Endothelial cell of umbilical vein (primary cell): ENCODE data around the gene OXER1. TPM values are rescaled to one million over a fixed set of nuclear protein-coding genes. Genes with fewer than 3 reads are reported as not detected.

ENCODE experiments used
- BruUV-seq: library from RNA; stranded (reverse); fragments of 400-500 nt; replicated peaks from 2 replicates; lab custom pipeline; 2021; lab: Mats Ljungman, UMichigan
- CTCF ChIA-PET: fragments of 300-600, 350-600 bp; sonication (Branson Sonifier 250); formaldehyde crosslinking; loops from one replicate; lab custom pipeline; 2021; ENCODE audit warnings: antibody characterized with exemption, inconsistent platforms; lab: Charles Lee
- POLR2A ChIA-PET: fragments of 300-600, 350-600 bp; sonication (Branson Sonifier 250); formaldehyde crosslinking; loops from one replicate; lab custom pipeline; 2021; ENCODE audit warnings: antibody characterized with exemption, inconsistent platforms; lab: Charles Lee
- DNase-seq: peaks from one replicate; pipeline ENCODE4 v3.0.0-alpha.2; 2011; ENCODE audit warnings: low read depth, low spot score
- FAIRE-seq: peaks from 2 replicates; lab custom pipeline; 2011; peaks lifted over from hg19 to GRCh38; lab: Jason Lieb, UNC
- H2AFZ ChIP-seq: 2 replicates; pipeline ENCODE4 v1.6.0; 2012; ENCODE audit warnings: low read depth, low read length, control low read depth, inconsistent platforms
- H3K27ac ChIP-seq: 2 replicates; pipeline ENCODE4 v1.5.1; 2011; ENCODE audit warnings: low read depth, mild to moderate bottlenecking, control low read depth, low read length, moderate library complexity; ENCODE audit not compliant: insufficient read depth
- H3K27me3 ChIP-seq, 2 experiments: 2 replicates each; pipeline versions ENCODE4 v1.6.0 to v1.6.1; 2011; ENCODE audit warnings: low read length in 2 of 2, mixed read lengths in 1 of 2; ENCODE audit not compliant: control insufficient read depth in 2 of 2, insufficient read depth in 2 of 2
- H3K36me3 ChIP-seq, 2 experiments: 2 replicates in 1 of 2; 3 replicates in 1 of 2; pipeline ENCODE4 v1.5.1; 2011; ENCODE audit warnings: low read length in 2 of 2, mild to moderate bottlenecking in 1 of 2, moderate library complexity in 1 of 2; ENCODE audit not compliant: control insufficient read depth in 2 of 2, insufficient read depth in 2 of 2; ENCODE audit errors: extremely low read depth in 1 of 2
- H3K4me1 ChIP-seq: 3 replicates; pipeline ENCODE4 v1.5.1; 2011; ENCODE audit warnings: mild to moderate bottlenecking, low read length; ENCODE audit not compliant: control insufficient read depth, insufficient read depth; ENCODE audit errors: extremely low read depth
- H3K4me2 ChIP-seq: 2 replicates; pipeline ENCODE4 v1.6.1; 2011; ENCODE audit warnings: low read length, control low read depth, mixed read lengths; ENCODE audit not compliant: insufficient read depth
- H3K4me3 ChIP-seq, 3 experiments: fragments of 200-600 bp in 1 of 3; sonication (generic), shearing (Covaris generic) in 1 of 3; replicated peaks in 1 of 3; 2 replicates each; pipeline ENCODE4 v1.5.1; 2011 to 2016; ENCODE audit warnings: control low read depth in 3 of 3, low read length in 3 of 3, mild to moderate bottlenecking in 2 of 3, inconsistent platforms in 1 of 3, low read depth in 1 of 3, moderate library complexity in 1 of 3; ENCODE audit not compliant: insufficient read depth in 1 of 3
- H3K79me2 ChIP-seq: 2 replicates; pipeline ENCODE4 v1.6.0; 2012; ENCODE audit warnings: low read length, inconsistent platforms; ENCODE audit not compliant: control insufficient read depth, insufficient read depth
- H3K9ac ChIP-seq: replicated peaks from 2 replicates; pipeline ENCODE3; 2011; ENCODE audit warnings: low read length, control low read depth; ENCODE audit not compliant: insufficient read depth; ENCODE audit errors: extremely low read depth
- H3K9me1 ChIP-seq: replicated peaks from 3 replicates; pipeline ENCODE4 v1.6.0; 2011; ENCODE audit warnings: mild to moderate bottlenecking, low read length; ENCODE audit not compliant: control insufficient read depth, insufficient read depth; ENCODE audit errors: extremely low read depth
- H3K9me3 ChIP-seq: replicated peaks from 2 replicates; pipeline ENCODE4 v1.5.1; 2012; ENCODE audit warnings: low read length, inconsistent platforms; ENCODE audit not compliant: control insufficient read depth, insufficient read depth
- H4K20me1 ChIP-seq: replicated peaks from 2 replicates; pipeline ENCODE3; 2011; ENCODE audit warnings: mild to moderate bottlenecking, low read length; ENCODE audit not compliant: control insufficient read depth, insufficient read depth; ENCODE audit errors: extremely low read depth
- EZH2 ChIP-seq: IDR thresholded peaks from 2 replicates; pipeline ENCODE4 v1.6.1; 2012; ENCODE audit warnings: borderline replicate concordance, low read depth, mild to moderate bottlenecking, moderate library complexity, low read length, inconsistent platforms; ENCODE audit not compliant: severe bottlenecking
- FOS ChIP-seq: IDR thresholded peaks from 2 replicates; pipeline ENCODE4 v1.6.1; 2011; ENCODE audit warnings: mild to moderate bottlenecking, low read length, moderate library complexity, borderline replicate concordance; ENCODE audit not compliant: insufficient read depth
- GATA2 ChIP-seq: IDR thresholded peaks from 2 replicates; pipeline ENCODE4 v1.7.0; 2011; ENCODE audit warnings: low read depth, mild to moderate bottlenecking, moderate library complexity, mixed read lengths, low read length; ENCODE audit not compliant: insufficient read length, insufficient read depth
- JUN ChIP-seq: IDR thresholded peaks from 2 replicates; pipeline ENCODE4 v1.6.1; 2011; ENCODE audit warnings: borderline replicate concordance, low read depth; ENCODE audit not compliant: insufficient read length, insufficient read depth
- MAX ChIP-seq: IDR thresholded peaks from 2 replicates; pipeline ENCODE4 v1.6.1; 2011; ENCODE audit not compliant: insufficient read depth, insufficient read length
- MYC ChIP-seq: IDR thresholded peaks from one replicate; pipeline ENCODE4 v1.6.1; 2011; ENCODE audit warnings: mild to moderate bottlenecking, low read depth, low read length
- POLR2A ChIP-seq: IDR thresholded peaks from 2 replicates; pipeline ENCODE4 v1.6.1; 2012; ENCODE audit warnings: low read depth, mild to moderate bottlenecking, control low read depth, low read length
- POLR2AphosphoS5 ChIP-seq: IDR thresholded peaks from 2 replicates; pipeline ENCODE4 v1.6.1; 2012; ENCODE audit warnings: low read depth, mild to moderate bottlenecking, control low read depth, low read length, moderate library complexity; ENCODE audit not compliant: insufficient read depth
- dilution Hi-C: fragments of 300-500 bp; cut with MboI; formaldehyde crosslinking; loops from one replicate; pipeline ENCODE4 v1.15.0; 2019; ENCODE audit warnings: low sequenced_read_pairs; ENCODE audit not compliant: extremely low pct_ligation_motif_present
- intact Hi-C: fragments of 100-400 bp; cut with micrococcal nuclease; formaldehyde crosslinking; loops from one replicate; pipeline ENCODE4 v1.10.0; 2022
- polyA plus RNA-seq, 4 experiments: library from polyadenylated mRNA; depleted of rRNA in 3 of 4; stranded (reverse) in 3 of 4; unstranded in 1 of 4; fragments of >200 nt; gene quantifications; 2 replicates each; pipeline versions ENCODE4 v1.2.1 to v1.2.3, GENCODE V29; 2011 to 2012; ENCODE audit warnings: missing spikeins in 1 of 4
- total RNA-seq: library from RNA; stranded (reverse); gene quantifications from 2 replicates; pipeline ENCODE4 v1.2.3, GENCODE V29; 2021
- TF ChIP-seq, protein P1 (sequence below), 2 donors: IDR thresholded peaks; 1 replicate in 1 of 2; 2 replicates in 1 of 2; pipeline ENCODE4 v1.5.1; 2011; ENCODE audit warnings: low read length in 2 of 2, mild to moderate bottlenecking in 2 of 2, moderate library complexity in 2 of 2, control low read depth in 1 of 2, inconsistent platforms in 1 of 2, low read depth in 1 of 2; ENCODE audit not compliant: insufficient read depth in 1 of 2; ENCODE audit errors: extremely low read depth in 1 of 2

OXER1 gene
- total and polyA plus RNA-seq, 2 donors (not counting 3 experiments of a cell fraction or from before 2014, with no cell fraction given) = 0.18 TPM

DNA sequence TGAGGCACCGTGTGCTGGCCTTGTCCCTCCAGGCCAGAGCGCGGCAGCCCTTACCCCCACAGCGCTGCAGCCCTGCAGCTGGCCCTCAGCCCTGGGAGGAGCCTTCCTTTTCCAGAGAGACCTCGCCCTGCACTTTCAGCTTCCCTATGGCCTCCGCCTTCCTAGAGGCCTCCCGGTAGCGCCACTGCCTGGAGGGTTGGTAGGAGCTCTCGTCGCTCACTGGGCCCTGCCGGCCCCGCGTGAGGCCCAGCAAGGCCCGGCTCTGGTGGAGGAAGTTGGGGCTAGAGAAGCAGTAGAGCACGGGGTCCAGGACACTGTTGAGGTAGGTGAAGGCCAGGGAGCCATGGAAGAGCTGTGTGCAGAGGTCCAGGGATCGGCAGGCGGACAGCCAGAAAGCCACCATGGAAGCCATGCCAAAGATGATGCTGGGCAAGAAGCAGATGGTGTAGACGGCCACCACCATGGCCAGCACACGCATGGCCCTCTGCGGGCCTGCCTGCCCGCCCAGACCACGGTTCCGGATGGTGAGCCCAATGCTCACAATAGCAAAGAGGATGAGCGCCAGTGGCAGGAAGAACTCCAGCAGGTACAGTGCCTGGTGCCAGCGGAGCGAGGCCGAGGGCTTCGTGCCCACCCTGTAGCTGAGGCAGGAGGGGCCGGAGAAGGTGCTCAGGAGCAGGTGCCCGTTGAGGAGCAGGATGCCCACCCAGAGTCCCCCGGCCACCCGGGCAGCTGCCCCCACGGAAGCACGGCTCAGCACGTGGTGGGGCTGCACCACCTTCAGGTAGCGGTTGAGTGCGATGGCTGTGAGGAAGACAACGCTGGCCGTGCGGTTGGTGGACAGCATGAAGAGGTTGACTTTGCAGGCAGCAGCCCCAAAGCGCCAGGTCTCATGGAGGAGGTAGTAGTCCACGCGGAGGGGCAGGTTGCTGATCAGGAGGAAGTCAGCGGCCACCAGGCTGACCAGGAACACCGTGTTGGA is 821 bp downstream of the OXER1 start:
- POLR2A ChIA-PET = no interaction called here
- H3K9me1 ChIP-seq = no peaks in the 10 kb centered on the region
- intact Hi-C loops = no loop called here
- DNase-seq (no peak), FAIRE-seq (no peak)
- no peaks in the 10 kb centered on the region for H3K4me1 ChIP-seq
- dilution Hi-C loops = no loop called here
- no peak overlapping the region for H3K9ac ChIP-seq
- no peaks in the 10 kb centered on the region for H3K79me2 ChIP-seq
- no TSS peak for BruUV-seq
- no peak overlapping the region for H3K27ac ChIP-seq
- no peak overlapping the region for H3K4me3 ChIP-seq
- CTCF ChIA-PET = no interaction called here
- peaks cover 0 to 1% of the 10 kb centered on the region in 2 experiments for H3K36me3 ChIP-seq
- H2AFZ ChIP-seq = no peak overlapping the region
- H3K27me3 ChIP-seq = no peaks in the 10 kb centered on the region
- no peaks in the 10 kb centered on the region for H4K20me1 ChIP-seq
- TF ChIP-seq MYC = no peak
- H3K4me2 ChIP-seq = no peak overlapping the region
- H3K9me3 ChIP-seq = no peaks in the 10 kb centered on the region

- no TSS peak for BruUV-seq
- intact Hi-C loops (no loop called here), dilution Hi-C loops (no loop called here)
- no peaks in the 10 kb centered on the region for H4K20me1 ChIP-seq
- no peak overlapping the region for H3K4me2 ChIP-seq
- H3K4me3 ChIP-seq = no peak overlapping the region
- TF ChIP-seq MYC (no peak), POLR2A (no peak), MAX (no peak), FOS (no peak), JUN (no peak), EZH2 (no peak), GATA2 (no peak), POLR2AphosphoS5 (no peak)
- TF ChIP-seq, protein P1, sequence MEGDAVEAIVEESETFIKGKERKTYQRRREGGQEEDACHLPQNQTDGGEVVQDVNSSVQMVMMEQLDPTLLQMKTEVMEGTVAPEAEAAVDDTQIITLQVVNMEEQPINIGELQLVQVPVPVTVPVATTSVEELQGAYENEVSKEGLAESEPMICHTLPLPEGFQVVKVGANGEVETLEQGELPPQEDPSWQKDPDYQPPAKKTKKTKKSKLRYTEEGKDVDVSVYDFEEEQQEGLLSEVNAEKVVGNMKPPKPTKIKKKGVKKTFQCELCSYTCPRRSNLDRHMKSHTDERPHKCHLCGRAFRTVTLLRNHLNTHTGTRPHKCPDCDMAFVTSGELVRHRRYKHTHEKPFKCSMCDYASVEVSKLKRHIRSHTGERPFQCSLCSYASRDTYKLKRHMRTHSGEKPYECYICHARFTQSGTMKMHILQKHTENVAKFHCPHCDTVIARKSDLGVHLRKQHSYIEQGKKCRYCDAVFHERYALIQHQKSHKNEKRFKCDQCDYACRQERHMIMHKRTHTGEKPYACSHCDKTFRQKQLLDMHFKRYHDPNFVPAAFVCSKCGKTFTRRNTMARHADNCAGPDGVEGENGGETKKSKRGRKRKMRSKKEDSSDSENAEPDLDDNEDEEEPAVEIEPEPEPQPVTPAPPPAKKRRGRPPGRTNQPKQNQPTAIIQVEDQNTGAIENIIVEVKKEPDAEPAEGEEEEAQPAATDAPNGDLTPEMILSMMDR (IDR thresholded peaks at IDR 0.05; ENCODE audit: extremely low read depth in 1 of 2, insufficient read depth in 1 of 2, low read depth in 1 of 2, low read length in 2 of 2) = no peak
- H3K27ac ChIP-seq = no peak overlapping the region
- H3K9me3 ChIP-seq = no peaks in the 10 kb centered on the region
- DNase-seq (no peak), FAIRE-seq (no peak)
- H3K27me3 ChIP-seq = no peaks in the 10 kb centered on the region
- H2AFZ ChIP-seq = no peak overlapping the region
- no peaks in the 10 kb centered on the region for H3K79me2 ChIP-seq
- H3K9me1 ChIP-seq = no peaks in the 10 kb centered on the region
- ChIA-PET POLR2A (no interaction called here), CTCF (interaction anchor here (0.6 to 1.1 kb wide), 2 partner anchors 9 to 11 kb away, joined by 3 to 4 read pairs; no protein-coding TSS in a partner anchor)
- no peaks in the 10 kb centered on the region for H3K4me1 ChIP-seq
- H3K36me3 ChIP-seq = peaks cover 0 to 1% of the 10 kb centered on the region in 2 experiments
- no peak overlapping the region for H3K9ac ChIP-seq
Observed at GRCh38 chr2:42762155-42762554, 1.8 kb downstream of the OXER1 start.
